HG03469 (cell line): ENCODE results near the gene KRTAP10-10.
"Not testable (repeated sequence)": the region's sequence is repeated elsewhere in the genome, so short reads cannot be mapped to it uniquely, and the experiment has no call there.

Experiments
- ATAC-seq: cut with Tn5 transposase; IDR thresholded peaks from one replicate; pipeline ENCODE4 v1.9.1; 2021; ENCODE audit warnings: mild to moderate bottlenecking, moderate library complexity, moderate number of reproducible peaks; ENCODE audit not compliant: unreplicated experiment

KRTAP10-10 gene

GRCh38 chr21:44601596-44602462 is 35.3 kb upstream of the KRTAP10-10 start:
- ATAC-seq, result no peak

- ATAC-seq, result no peak
Observed at GRCh38 chr21:44602463-44602850, 34.7 kb upstream of the KRTAP10-10 start.

- ATAC-seq, result no peak
Observed at GRCh38 chr21:44603109-44603875, 33.9 kb upstream of the KRTAP10-10 start.

GRCh38 chr21:44603911-44604310 is 33.2 kb upstream of the KRTAP10-10 start:
- ATAC-seq, result no peak

- no peak for ATAC-seq
Observed at GRCh38 chr21:44606495-44606894, 30.7 kb upstream of the KRTAP10-10 start.

- ATAC-seq, result no peak
Observed at GRCh38 chr21:44609193-44609592, 28.0 kb upstream of the KRTAP10-10 start.

- not testable (repeated sequence) for ATAC-seq
Observed at GRCh38 chr21:44610157-44610843, 26.9 kb upstream of the KRTAP10-10 start.

- ATAC-seq, result no peak
Observed at GRCh38 chr21:44611551-44611950, 25.6 kb upstream of the KRTAP10-10 start.

GRCh38 chr21:44612029-44612486 is 25.1 kb upstream of the KRTAP10-10 start, which contains the start of gene KRTAP10-8:
Gene KRTAP10-8 (plus strand): TSS chr21:44612079. CDS start chr21:44612101, 22 bp downstream.
- no peak for ATAC-seq

- no peak for ATAC-seq
Observed at GRCh38 chr21:44612669-44613229, 24.4 kb upstream of the KRTAP10-10 start.

GRCh38 chr21:44613386-44614155 is 23.6 kb upstream of the KRTAP10-10 start:
- ATAC-seq, result no peak

- no peak for ATAC-seq
Observed at GRCh38 chr21:44614161-44614631, 23.0 kb upstream of the KRTAP10-10 start.

GRCh38 chr21:44614961-44615391 is 22.2 kb upstream of the KRTAP10-10 start:
- ATAC-seq, result no peak

GRCh38 chr21:44615466-44615865 is 21.7 kb upstream of the KRTAP10-10 start:
- ATAC-seq, result no peak

GRCh38 chr21:44615911-44616590 is 21.1 kb upstream of the KRTAP10-10 start:
- no peak for ATAC-seq

GRCh38 chr21:44616591-44616926 is 20.6 kb upstream of the KRTAP10-10 start:
- ATAC-seq, result no peak

- ATAC-seq, result no peak
Observed at GRCh38 chr21:44617071-44617501, 20.1 kb upstream of the KRTAP10-10 start.

- no peak for ATAC-seq
Observed at GRCh38 chr21:44618504-44618903, 18.7 kb upstream of the KRTAP10-10 start.

GRCh38 chr21:44618909-44619308 is 18.2 kb upstream of the KRTAP10-10 start:
- ATAC-seq, result no peak
